Breast epithelium (tissue), 4 donors: ENCODE data around the gene RNF10. TPM values are rescaled to one million over a fixed set of nuclear protein-coding genes. Genes with fewer than 3 reads are reported as not detected.
"Not testable (repeated sequence)": the region's sequence is repeated elsewhere in the genome, so short reads cannot be mapped to it uniquely, and the experiment has no call there.

Source experiments
- DNase-seq, 2 donors: peaks; one replicate each; pipeline ENCODE4 v3.0.0-alpha.2; 2019; ENCODE audit warnings: low spot score in 2 of 2
- H3K27ac ChIP-seq, 2 donors: fragments of 200-600 bp; sonication (generic) in 1 of 2; one replicate each; pipeline ENCODE4 v1.5.1; 2016 to 2019; ENCODE audit warnings: mild to moderate bottlenecking in 1 of 2
- H3K27me3 ChIP-seq, 2 donors: fragments of 200-600 bp; sonication (generic) in 1 of 2; one replicate each; pipeline versions ENCODE4 v1.5.1 to v1.6.0; 2017 to 2019; ENCODE audit warnings: control low read depth in 1 of 2, mild to moderate bottlenecking in 1 of 2
- H3K36me3 ChIP-seq: fragments of 200-600 bp; one replicate; pipeline ENCODE4 v1.5.1; 2019
- H3K4me1 ChIP-seq, 2 donors: fragments of 200-600 bp; sonication (generic); one replicate each; pipeline ENCODE4 v1.5.1; 2016 to 2019; ENCODE audit warnings: control low read depth in 1 of 2
- H3K4me3 ChIP-seq, 3 donors: fragments of 200-600 bp; sonication (generic); 1 replicate in 2 of 3; 2 replicates in 1 of 3; pipeline ENCODE4 v1.5.1; 2016 to 2019; ENCODE audit warnings: mild to moderate bottlenecking in 3 of 3, moderate library complexity in 2 of 3
- H3K9me3 ChIP-seq, 2 donors: fragments of 200-600 bp; sonication (generic) in 1 of 2; one replicate each; pipeline ENCODE4 v1.5.1; 2016 to 2019; ENCODE audit warnings: control low read depth in 1 of 2
- CTCF ChIP-seq, 3 donors: fragments of 450-650 bp; IDR thresholded peaks; one replicate each; pipeline ENCODE4 v1.5.1; 2016 to 2017; ENCODE audit warnings: antibody characterized with exemption in 3 of 3, mild to moderate bottlenecking in 3 of 3, moderate library complexity in 3 of 3
- POLR2A ChIP-seq: fragments of 450-650 bp; IDR thresholded peaks from one replicate; pipeline ENCODE4 v1.6.1; 2016; ENCODE audit warnings: antibody characterized with exemption, mild to moderate bottlenecking, moderate library complexity
- POLR2AphosphoS5 ChIP-seq, 3 donors: sonication (generic); formaldehyde crosslinking; IDR thresholded peaks; one replicate each; pipeline ENCODE4 v1.6.1; 2017; ENCODE audit warnings: antibody characterized with exemption in 3 of 3
- intact Hi-C: fragments of 100-400 bp; cut with DNase I; formaldehyde crosslinking; loops from one replicate; pipeline ENCODE4 v1.15.1; 2023; ENCODE audit warnings: low total_unique reads
- total RNA-seq, 3 donors: library from RNA; depleted of rRNA; stranded (reverse); fragments of >200 nt; gene quantifications; one replicate each; pipeline ENCODE4 v1.1.0, GENCODE V29; 2016

Gene RNF10
- total RNA-seq, 3 donors from 2014 or later, result 112 to 164 (median 149) TPM

GRCh38 chr12:120614848-120615247, 80.7 kb downstream of the RNF10 start:
- Histone ChIP-seq H3K9me3 (no peaks in the 10 kb centered on the region), H3K4me1 (no peaks in the 10 kb centered on the region), H3K27me3 (peaks cover 0 to 4% of the 10 kb centered on the region in 2 donors), H3K36me3 (no peaks in the 10 kb centered on the region), H3K27ac (no peak overlapping the region), H3K4me3 (no peak overlapping the region)
- no peak for TF ChIP-seq POLR2AphosphoS5 (IDR thresholded peaks at IDR 0.05)
- TF ChIP-seq POLR2A, result no peak
- intact Hi-C loops, result no loop called here
- DNase-seq, result no peak

- H3K27me3 ChIP-seq, intact Hi-C loops, H3K9me3 ChIP-seq, H3K4me3 ChIP-seq, H3K4me1 ChIP-seq, H3K27ac ChIP-seq, DNase-seq, H3K36me3 ChIP-seq: not testable (repeated sequence)
Measured at GRCh38 chr12:120617193-120617592, 83.0 kb downstream of the RNF10 start.

GRCh38 chr12:120617767-120618166, 83.6 kb downstream of the RNF10 start:
- H3K27me3 ChIP-seq, intact Hi-C loops, DNase-seq, H3K27ac ChIP-seq, H3K9me3 ChIP-seq, H3K4me1 ChIP-seq, H3K4me3 ChIP-seq, H3K36me3 ChIP-seq: not testable (repeated sequence)

GRCh38 chr12:120618954-120619615, 84.9 kb downstream of the RNF10 start:
- H3K36me3 ChIP-seq, result no peaks in the 10 kb centered on the region
- no peaks in the 10 kb centered on the region for H3K9me3 ChIP-seq
- no peaks in the 10 kb centered on the region for H3K4me1 ChIP-seq
- no peak for TF ChIP-seq POLR2A
- no peak overlapping the region for H3K27ac ChIP-seq
- no peak for DNase-seq
- H3K27me3 ChIP-seq, result peaks cover 0 to 4% of the 10 kb centered on the region in 2 donors
- no peak overlapping the region for H3K4me3 ChIP-seq
- intact Hi-C loops, result no loop called here

- Histone ChIP-seq H3K36me3 (no peaks in the 10 kb centered on the region), H3K27ac (no peak overlapping the region), H3K4me1 (no peaks in the 10 kb centered on the region), H3K9me3 (no peaks in the 10 kb centered on the region), H3K4me3 (no peak overlapping the region), H3K27me3 (peaks cover 0 to 4% of the 10 kb centered on the region in 2 donors)
- TF ChIP-seq POLR2A (no peak), CTCF (IDR thresholded peaks at IDR 0.05) (no peak), POLR2AphosphoS5 (IDR thresholded peaks at IDR 0.05) (no peak)
- intact Hi-C loops, result no loop called here
- no peak for DNase-seq
Measured at GRCh38 chr12:120620624-120621023, 86.5 kb downstream of the RNF10 start.

GRCh38 chr12:120625557-120626419, 91.6 kb downstream of the RNF10 start:
- no peak for DNase-seq
- intact Hi-C loops, result no loop called here

More at GRCh38 chr12:120625557-120626419, 91.6 kb downstream of the RNF10 start:
- no peak for TF ChIP-seq POLR2A
- no peak for TF ChIP-seq CTCF (IDR thresholded peaks at IDR 0.05)
- no peak for TF ChIP-seq POLR2AphosphoS5 (IDR thresholded peaks at IDR 0.05)
- Histone ChIP-seq H3K4me3 (no peak overlapping the region), H3K9me3 (no peaks in the 10 kb centered on the region), H3K27ac (no peak overlapping the region), H3K4me1 (no peaks in the 10 kb centered on the region), H3K36me3 (no peaks in the 10 kb centered on the region), H3K27me3 (no peaks in the 10 kb centered on the region)

Other genes starting within 250 kb of the RNF10 start
- gene RNU4-2, start 242.5 kb upstream of the RNF10 start, total RNA-seq, result under 1 TPM; under 0.01 TPM
- gene RNU4-1, start 241.1 kb upstream of the RNF10 start, total RNA-seq, result under 1 TPM in 2 of 3 donors, not detected in 1; under 0.01 TPM
- 1 to 10 TPM in 2 of 3 donors, under 1 TPM in 1; 0.98 to 3.1 (median 1.6) TPM for gene SIRT4, start 232.0 kb upstream of the RNF10 start, total RNA-seq
- gene PLA2G1B, start 206.6 kb upstream of the RNF10 start, total RNA-seq, result not detected
- 1 to 10 TPM in 1 of 3 donors, under 1 TPM in 1, not detected in 1; 0.59 to 2.0 TPM for gene MSI1, start 165.2 kb upstream of the RNF10 start, total RNA-seq
- 100 to 1,000 TPM; 464 to 649 (median 599) TPM for gene COX6A1, start 96.2 kb upstream of the RNF10 start, total RNA-seq
- gene TRIAP1, start 88.0 kb upstream of the RNF10 start, total RNA-seq, result 10 to 100 TPM; 10.2 to 21.3 (median 13.0) TPM
- 10 to 100 TPM; 26.5 to 35.8 (median 32.5) TPM for gene GATC, start 87.9 kb upstream of the RNF10 start, total RNA-seq
- gene SRSF9, start 64.6 kb upstream of the RNF10 start, total RNA-seq, result 10 to 100 TPM; 65.9 to 97.3 (median 82.5) TPM
- gene DYNLL1, start 38.2 kb upstream of the RNF10 start, total RNA-seq, result 100 to 1,000 TPM; 155 to 170 (median 167) TPM
- 10 to 100 TPM; 26.2 to 33.0 (median 26.5) TPM for gene COQ5, start 5.2 kb upstream of the RNF10 start, total RNA-seq
- 10 to 100 TPM; 35.4 to 43.8 (median 42.4) TPM for gene POP5, start 47.0 kb downstream of the RNF10 start, total RNA-seq
- gene CABP1, start 106.3 kb downstream of the RNF10 start, total RNA-seq, result 1 to 10 TPM in 1 of 3 donors, under 1 TPM in 1, not detected in 1; 0.80 to 2.3 TPM
- gene MLEC, start 152.8 kb downstream of the RNF10 start, total RNA-seq, result 10 to 100 TPM; 67.6 to 75.4 (median 67.8) TPM
- 10 to 100 TPM; 19.2 to 24.0 (median 22.0) TPM for gene UNC119B, start 176.1 kb downstream of the RNF10 start, total RNA-seq
- gene ACADS, start 191.5 kb downstream of the RNF10 start, total RNA-seq, result 100 to 1,000 TPM in 1 of 3 donors, 10 to 100 TPM in 2; 38.3 to 114 (median 54.3) TPM